HEK293T (cell line): ENCODE results near the gene PJA1.

Source experiments
- CTCF ChIA-PET: fragments of 350-600 bp; formaldehyde crosslinking; extraction: SDS; loops from one replicate; lab custom pipeline; 2021; ENCODE audit warnings: antibody characterized with exemption, inconsistent platforms; lab: Yijun Ruan, JAX
- POLR2A ChIA-PET: fragments of 350-600 bp; formaldehyde crosslinking; extraction: SDS; loops from one replicate; lab custom pipeline; 2020; ENCODE audit warnings: antibody characterized with exemption, inconsistent platforms; lab: Yijun Ruan, JAX
- DNase-seq: peaks from one replicate; pipeline ENCODE4 v3.0.0; 2012; ENCODE audit warnings: mixed read lengths; ENCODE audit errors: extremely low spot score
- ARNT ChIP-seq: fragments of 450-650 bp; IDR thresholded peaks from 2 replicates; pipeline ENCODE4 v1.6.1; 2017; ENCODE audit warnings: mild to moderate bottlenecking
- BHLHE40 ChIP-seq: fragments of 450-650 bp; IDR thresholded peaks from 2 replicates; pipeline ENCODE4 v1.6.1; 2016; ENCODE audit warnings: mild to moderate bottlenecking, moderate library complexity, borderline replicate concordance
- CTBP1 ChIP-seq: fragments of 450-650 bp; IDR thresholded peaks from 2 replicates; pipeline ENCODE4 v1.6.1; 2016; ENCODE audit warnings: borderline replicate concordance
- ELF4 ChIP-seq: fragments of 450-650 bp; IDR thresholded peaks from 2 replicates; pipeline ENCODE4 v1.6.1; 2017; ENCODE audit warnings: antibody characterized with exemption
- FOXA1 ChIP-seq: fragments of 450-650 bp; IDR thresholded peaks from 2 replicates; pipeline ENCODE4 v1.6.1; 2016; ENCODE audit warnings: mild to moderate bottlenecking
- FOXK2 ChIP-seq: fragments of 450-650 bp; IDR thresholded peaks from 2 replicates; pipeline ENCODE4 v1.6.1; 2016; ENCODE audit warnings: mild to moderate bottlenecking
- FOXM1 ChIP-seq: fragments of 450-650 bp; IDR thresholded peaks from 2 replicates; pipeline ENCODE4 v1.6.1; 2017; ENCODE audit warnings: mild to moderate bottlenecking, borderline replicate concordance
- HDGF ChIP-seq: fragments of 450-650 bp; IDR thresholded peaks from 2 replicates; pipeline ENCODE4 v1.6.1; 2017; ENCODE audit warnings: antibody characterized with exemption, borderline replicate concordance
- L3MBTL2 ChIP-seq: fragments of 450-650 bp; conservative IDR thresholded peaks from 2 replicates; pipeline ENCODE4 v1.6.1; 2016; ENCODE audit warnings: mild to moderate bottlenecking
- LEF1 ChIP-seq: fragments of 450-650 bp; IDR thresholded peaks from 2 replicates; pipeline ENCODE4 v1.6.1; 2017; ENCODE audit warnings: mild to moderate bottlenecking, borderline replicate concordance
- NFRKB ChIP-seq: fragments of 450-650 bp; IDR thresholded peaks from 2 replicates; pipeline ENCODE4 v1.6.1; 2016; ENCODE audit warnings: mild to moderate bottlenecking, moderate library complexity
- SP1 ChIP-seq: fragments of 450-650 bp; IDR thresholded peaks from 2 replicates; pipeline ENCODE4 v1.6.1; 2017
- SUZ12 ChIP-seq: fragments of 450-650 bp; IDR thresholded peaks from 2 replicates; pipeline ENCODE4 v1.6.1; 2016; ENCODE audit warnings: mild to moderate bottlenecking
- TARDBP ChIP-seq: fragments of 450-650 bp; IDR thresholded peaks from 2 replicates; pipeline ENCODE4 v1.6.1; 2016
- ZNF384 ChIP-seq: fragments of 450-650 bp; IDR thresholded peaks from 2 replicates; pipeline ENCODE4 v1.6.1; 2016
- TF ChIP-seq, protein P1 (sequence below): fragments of 450-650 bp; IDR thresholded peaks from 2 replicates; pipeline ENCODE4 v1.6.1; 2016

Gene PJA1

DNA sequence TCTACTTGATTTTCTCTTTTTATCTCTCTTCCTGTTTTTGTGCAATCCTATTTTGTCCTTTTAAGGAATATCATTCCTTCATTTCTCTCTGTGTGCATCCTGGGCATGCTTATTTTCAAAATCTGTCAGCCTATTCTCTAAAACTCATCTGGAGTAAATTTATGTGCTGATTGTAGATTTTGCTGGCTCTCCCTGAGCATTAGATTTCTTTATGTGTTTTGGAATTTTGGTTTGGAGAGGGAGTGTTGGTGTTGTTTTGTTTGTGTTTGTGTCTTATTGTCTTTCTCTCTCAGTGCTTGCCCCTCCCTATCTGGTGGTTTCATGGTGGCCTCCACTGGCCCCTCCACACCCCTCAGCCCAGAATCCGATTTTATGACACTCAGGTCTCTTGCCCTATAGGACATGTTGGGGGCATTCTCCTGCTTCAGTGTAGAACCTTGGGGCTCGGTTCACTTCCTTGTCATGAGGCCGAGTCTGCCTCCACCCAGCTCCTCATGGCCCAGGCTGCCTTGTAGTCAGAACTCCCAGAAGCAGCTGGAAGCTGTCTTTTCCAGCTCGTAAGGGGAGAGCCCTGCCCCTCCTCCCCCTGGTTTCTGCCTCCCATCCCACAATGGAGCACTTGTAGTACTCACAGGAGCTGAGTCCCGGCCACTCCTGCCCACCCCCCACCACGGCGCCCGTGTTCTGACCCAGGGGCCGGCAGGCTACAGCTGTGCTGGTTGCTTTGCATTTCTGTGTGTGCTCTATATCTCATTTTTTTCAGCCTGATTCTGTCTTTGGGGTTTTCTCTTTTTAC is 24.5 kb upstream of the PJA1 start:
- ChIA-PET CTCF (no interaction called here), POLR2A (interaction anchor here (1.0 kb wide), 1 partner anchor 24 kb away, joined by 4 read pairs; the partner anchor contains the start of gene PJA1)
- TF ChIP-seq ELF4 (no peak), ARNT (no peak)
- DNase-seq, result no peak

DNA sequence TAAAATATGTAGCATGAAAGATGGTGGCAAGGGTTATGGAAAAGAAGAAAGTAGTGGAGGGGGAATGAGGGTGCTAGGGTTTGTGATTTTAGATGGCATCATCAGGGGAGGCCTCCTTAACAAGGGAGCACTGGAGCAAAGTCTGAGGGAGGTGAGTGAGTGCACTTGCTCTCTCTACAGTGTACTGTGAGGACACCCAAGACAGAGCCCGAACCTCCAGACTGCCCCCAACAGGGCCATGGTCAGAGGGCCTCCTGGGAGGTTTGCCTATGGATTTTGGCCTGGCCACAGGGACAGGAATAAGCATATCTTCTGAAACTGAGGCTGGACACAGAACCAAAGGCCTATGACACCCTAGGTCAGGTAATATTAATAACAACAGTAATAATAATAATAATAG is 21.4 kb upstream of the PJA1 start:
- TF ChIP-seq BHLHE40 (no peak), SP1 (no peak), SUZ12 (no peak), ZNF384 (no peak), FOXK2 (no peak), L3MBTL2 (no peak), TARDBP (no peak), NFRKB (no peak), ARNT (no peak), FOXM1 (no peak)
- TF ChIP-seq, protein P1, sequence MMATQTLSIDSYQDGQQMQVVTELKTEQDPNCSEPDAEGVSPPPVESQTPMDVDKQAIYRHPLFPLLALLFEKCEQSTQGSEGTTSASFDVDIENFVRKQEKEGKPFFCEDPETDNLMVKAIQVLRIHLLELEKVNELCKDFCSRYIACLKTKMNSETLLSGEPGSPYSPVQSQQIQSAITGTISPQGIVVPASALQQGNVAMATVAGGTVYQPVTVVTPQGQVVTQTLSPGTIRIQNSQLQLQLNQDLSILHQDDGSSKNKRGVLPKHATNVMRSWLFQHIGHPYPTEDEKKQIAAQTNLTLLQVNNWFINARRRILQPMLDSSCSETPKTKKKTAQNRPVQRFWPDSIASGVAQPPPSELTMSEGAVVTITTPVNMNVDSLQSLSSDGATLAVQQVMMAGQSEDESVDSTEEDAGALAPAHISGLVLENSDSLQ, result no peak
- POLR2A ChIA-PET, result no interaction called here
- CTCF ChIA-PET, result no interaction called here
- no peak for DNase-seq

DNA sequence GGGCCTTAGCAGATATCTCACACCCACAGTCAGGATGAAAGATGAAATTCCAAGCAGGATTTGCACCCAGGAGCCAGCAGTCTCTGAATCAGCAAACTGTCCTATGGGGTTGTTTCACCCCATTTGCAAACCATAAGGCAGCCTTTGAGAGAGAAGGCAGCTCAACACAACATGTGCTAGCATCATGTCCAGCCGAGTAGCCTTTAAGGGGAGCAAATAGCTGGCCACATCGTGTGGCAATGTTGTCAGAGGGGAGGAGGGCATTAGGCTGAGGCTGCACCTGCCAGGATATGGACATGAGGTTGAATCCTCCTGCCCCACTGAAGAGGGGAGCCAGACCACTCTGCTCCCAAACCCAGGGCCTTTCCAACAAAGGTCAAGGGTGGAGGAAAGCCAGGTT is 20.6 kb upstream of the PJA1 start:
- no peak for DNase-seq
- ChIA-PET POLR2A (no interaction called here), CTCF (no interaction called here)
- TF ChIP-seq BHLHE40 (no peak), SUZ12 (no peak), ARNT (no peak), SP1 (no peak), ZNF384 (no peak)
- TF ChIP-seq, protein P1, result no peak

DNA sequence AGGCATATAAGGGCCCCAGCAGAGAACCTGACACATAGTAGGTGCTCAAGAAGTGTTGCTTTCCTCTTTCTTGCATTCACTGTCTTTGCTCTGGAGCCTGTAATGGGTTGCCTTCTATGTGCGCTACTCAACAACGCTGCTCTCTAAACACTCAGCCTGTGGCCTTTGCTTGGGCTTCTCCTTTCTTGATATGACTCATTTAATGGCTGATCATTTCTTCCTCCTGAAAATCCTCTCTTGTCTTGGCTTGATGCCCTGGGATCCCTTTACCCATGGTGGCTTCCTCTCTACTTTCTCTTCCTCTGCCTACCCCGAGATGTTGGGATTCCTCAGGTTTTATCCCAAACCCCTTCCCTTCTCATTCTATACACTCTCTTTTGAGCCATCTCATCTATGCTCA is 19.9 kb upstream of the PJA1 start:
- no peak for DNase-seq
- ChIA-PET POLR2A (no interaction called here), CTCF (no interaction called here)
- TF ChIP-seq FOXK2 (no peak), TARDBP (no peak), CTBP1 (no peak), FOXM1 (no peak), SUZ12 (no peak), NFRKB (no peak), HDGF (no peak), ARNT (no peak), ZNF384 (no peak), SP1 (no peak), ELF4 (no peak), BHLHE40 (no peak), LEF1 (no peak), L3MBTL2 (no peak)
- TF ChIP-seq, protein P1, result no peak

DNA sequence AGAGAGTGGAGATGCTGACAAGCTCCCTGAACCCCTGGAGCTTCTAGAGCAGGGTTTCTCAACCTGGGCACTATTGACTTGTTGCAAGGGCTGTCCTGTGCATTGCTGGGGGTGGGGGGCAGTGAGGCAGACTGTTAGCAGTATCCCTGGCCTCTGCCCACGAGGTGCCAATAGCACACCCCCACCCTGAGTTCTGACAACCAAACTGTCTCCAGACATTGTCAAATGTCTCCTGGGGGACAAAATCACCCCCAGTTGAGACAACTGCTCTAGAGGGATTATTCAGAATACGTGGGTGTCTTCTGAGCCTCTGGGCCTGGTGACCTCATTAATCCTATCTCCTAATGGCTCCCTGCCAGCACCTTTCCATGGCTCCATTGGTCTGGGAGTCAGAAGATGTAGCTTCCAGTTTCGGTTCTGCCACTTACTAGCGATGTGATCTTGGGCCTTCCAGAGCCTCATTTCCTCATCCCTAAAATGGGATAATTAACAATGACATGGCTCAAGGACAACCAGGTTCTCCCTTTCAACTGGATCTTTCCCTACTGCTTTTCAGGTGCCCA is 17.6 kb upstream of the PJA1 start:
- no peak for TF ChIP-seq SUZ12
- TF ChIP-seq BHLHE40, result no peak
- TF ChIP-seq SP1, result no peak
- no peak for TF ChIP-seq FOXK2
- TF ChIP-seq FOXA1, result no peak
- no peak for TF ChIP-seq TARDBP
- ChIA-PET CTCF (interaction anchor here (0.5 kb wide), 1 partner anchor 240 kb away, joined by 4 read pairs; no protein-coding TSS in a partner anchor), POLR2A (no interaction called here)
- no peak for DNase-seq

DNA sequence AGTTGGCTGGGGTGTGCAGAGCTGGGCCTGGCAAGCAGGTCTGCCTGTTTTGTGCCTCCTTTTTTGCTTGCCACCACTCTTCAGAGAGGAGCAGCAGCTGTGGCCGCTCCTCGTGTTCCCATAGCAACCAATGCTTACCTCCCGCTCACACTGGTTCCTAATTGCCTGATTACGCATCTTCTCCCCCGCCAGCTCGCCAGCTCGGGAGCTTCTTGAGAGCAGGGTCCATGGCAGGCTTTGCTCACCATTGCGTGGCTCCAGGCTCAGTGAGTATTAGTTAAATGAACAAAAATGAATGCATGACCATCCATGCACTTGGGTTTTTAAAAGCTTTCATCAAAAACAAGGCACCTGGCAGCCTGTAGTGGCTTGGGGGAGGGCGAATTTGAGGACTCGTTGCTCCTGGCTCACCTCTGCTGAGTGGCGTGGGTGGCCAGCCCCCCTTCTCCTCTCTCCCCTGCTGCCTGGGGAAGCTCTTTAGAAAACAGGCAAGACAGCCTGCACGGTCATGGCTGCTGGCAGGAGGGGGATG is 14.2 kb upstream of the PJA1 start:
- ChIA-PET CTCF (interaction anchor here (0.7 kb wide), 1 partner anchor 351 kb away, joined by 3 read pairs; no protein-coding TSS in a partner anchor), POLR2A (interaction anchor here (1.5 kb wide), 1 partner anchor 99 kb away, joined by 5 read pairs; no protein-coding TSS in a partner anchor)
- no peak for TF ChIP-seq ZNF384
- DNase-seq, result peak; percentile 22

DNA sequence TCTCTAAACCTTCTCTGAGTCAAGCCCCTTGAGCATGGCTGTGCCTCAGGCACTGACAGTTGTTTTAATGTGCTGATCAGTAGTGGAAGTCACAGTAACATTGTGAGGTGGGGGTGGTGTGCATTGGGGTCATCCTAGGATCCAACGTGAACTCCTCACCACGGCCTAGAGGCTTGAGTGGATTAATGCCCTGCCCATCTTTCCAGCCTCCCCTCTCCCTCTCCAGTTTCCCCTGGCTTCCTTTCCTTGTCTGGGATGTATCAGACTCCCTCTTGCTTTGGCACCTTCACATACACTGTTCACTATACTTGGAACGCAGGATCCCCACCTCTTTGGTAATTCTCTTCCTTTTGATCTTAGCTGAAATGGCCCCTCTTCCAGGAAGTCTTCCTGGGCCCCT is 13.3 kb upstream of the PJA1 start:
- no peak for TF ChIP-seq SP1
- TF ChIP-seq L3MBTL2, result no peak
- no peak for TF ChIP-seq CTBP1
- no peak for TF ChIP-seq HDGF
- TF ChIP-seq NFRKB, result no peak
- TF ChIP-seq, protein P1, result no peak
- no peak for TF ChIP-seq BHLHE40
- TF ChIP-seq FOXA1, result no peak
- TF ChIP-seq FOXM1, result no peak
- no peak for TF ChIP-seq ZNF384
- ChIA-PET CTCF (interaction anchor here (0.7 to 1.3 kb wide), 2 partner anchors 44 to 350 kb away, joined by 3 to 4 read pairs; no protein-coding TSS in a partner anchor), POLR2A (no interaction called here)
- DNase-seq, result no peak
